Gastroesophageal sphincter (tissue), 4 donors: ENCODE results near the gene KLHL26. TPM values are rescaled to one million over a fixed set of nuclear protein-coding genes. Genes with fewer than 3 reads are reported as not detected.

Experiments
- ATAC-seq: fragments of 150-250 bp; one replicate; pipeline ENCODE4 v1.9.1; 2016; ENCODE audit warnings: mild to moderate bottlenecking, moderate library complexity
- H3K27ac ChIP-seq, 4 donors: fragments of 200-600 bp; sonication (generic) in 3 of 4; 1 replicate in 3 of 4; 2 replicates in 1 of 4; pipeline ENCODE4 v1.5.1; 2016 to 2019
- H3K27me3 ChIP-seq: fragments of 200-600 bp; sonication (generic); one replicate; pipeline ENCODE4 v1.5.1; 2019
- H3K36me3 ChIP-seq, 2 donors: fragments of 200-600 bp; sonication (generic); one replicate each; pipeline ENCODE4 v1.5.1; 2019; ENCODE audit warnings: control low read depth in 1 of 2
- H3K4me1 ChIP-seq, 3 donors: fragments of 200-600 bp; sonication (generic); 1 replicate in 2 of 3; 2 replicates in 1 of 3; pipeline ENCODE4 v1.5.1; 2016 to 2019; ENCODE audit warnings: control low read depth in 2 of 3
- H3K4me3 ChIP-seq, 2 donors: fragments of 200-600 bp; sonication (generic); one replicate each; pipeline ENCODE4 v1.5.1; 2019; ENCODE audit warnings: mild to moderate bottlenecking in 1 of 2, moderate library complexity in 1 of 2
- H3K9me3 ChIP-seq, 3 donors: fragments of 200-600 bp; sonication (generic); one replicate each; pipeline ENCODE4 v1.5.1; 2017 to 2019; ENCODE audit warnings: control low read depth in 2 of 3
- CTCF ChIP-seq, 4 experiments: fragments of 200-600 bp in 2 of 4; fragments of 450-650 bp in 2 of 4; sonication (generic) in 1 of 4; IDR thresholded peaks; one replicate each; pipeline ENCODE4 v1.5.1; 2017 to 2019; ENCODE audit warnings: antibody characterized with exemption in 4 of 4, mild to moderate bottlenecking in 2 of 4, moderate library complexity in 2 of 4
- EP300 ChIP-seq: sonication (generic); formaldehyde crosslinking; IDR thresholded peaks from one replicate; pipeline ENCODE4 v1.6.1; 2017; ENCODE audit warnings: antibody characterized with exemption, mild to moderate bottlenecking
- POLR2A ChIP-seq, 2 donors: fragments of 450-650 bp; IDR thresholded peaks; one replicate each; pipeline ENCODE4 v1.6.1; 2017; ENCODE audit warnings: antibody characterized with exemption in 2 of 2, mild to moderate bottlenecking in 2 of 2, moderate library complexity in 1 of 2
- POLR2AphosphoS5 ChIP-seq: sonication (generic); formaldehyde crosslinking; IDR thresholded peaks from one replicate; pipeline ENCODE4 v1.6.1; 2017; ENCODE audit warnings: antibody characterized with exemption
- WGBS, 2 donors: methylation state at CpG; one replicate each; pipeline ENCODE4 v1.1.5; 2018; ENCODE audit warnings: low coverage in 1 of 2; 5-methylcytosine and 5-hydroxymethylcytosine counted together
- small RNA-seq, 4 donors: library from RNA; depleted of rRNA; stranded (forward); fragments of <200 nt; gene quantifications; one replicate each; pipeline ENCODE3, GENCODE V24; 2016
- total RNA-seq, 4 donors: library from RNA; depleted of rRNA; stranded (reverse); fragments of >200 nt; gene quantifications; one replicate each; pipeline ENCODE4 v1.1.0, GENCODE V29; 2016

The KLHL26 gene
- total RNA-seq, 4 donors from 2014 or later, result 12.9 to 19.0 (median 14.6) TPM

DNA sequence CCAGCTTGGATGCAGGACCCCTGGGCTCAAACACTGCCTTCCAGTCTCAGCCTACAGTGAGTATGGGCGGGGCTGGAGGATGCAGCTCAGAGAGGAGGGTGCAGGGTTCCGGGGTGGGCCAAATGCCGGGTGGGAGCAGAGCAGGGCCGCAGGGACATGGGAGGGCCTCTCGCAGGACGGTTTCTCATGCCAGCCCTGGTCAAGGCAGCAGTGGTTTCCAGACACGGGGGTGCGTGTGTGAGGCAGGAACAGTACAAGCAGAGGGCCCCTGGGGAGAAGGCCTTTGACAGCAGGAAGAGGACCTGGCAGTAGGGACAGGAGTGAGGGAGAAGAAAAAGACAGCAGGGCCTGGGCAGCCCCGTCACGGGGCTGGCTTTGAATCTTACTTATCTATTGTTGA is 80.8 kb downstream of the KLHL26 start:
- H3K4me1 ChIP-seq, result peaks cover 0 to 26% (median 2%) of the 10 kb centered on the region in 3 donors
- no peak overlapping the region for H3K27ac ChIP-seq
- H3K9me3 ChIP-seq, result no peaks in the 10 kb centered on the region
- H3K36me3 ChIP-seq, result peaks cover 0 to 3% of the 10 kb centered on the region in 2 donors
- 62 to 85% methylated on average over 6 to 7 of the region's 10 CpGs for WGBS, 2 donors
- TF ChIP-seq EP300 (no peak), POLR2A (IDR thresholded peaks at IDR 0.05) (no peak), CTCF (IDR thresholded peaks at IDR 0.05) (no peak), POLR2AphosphoS5 (no peak)
- no peak overlapping the region for H3K4me3 ChIP-seq
- ATAC-seq, result no peak
- H3K27me3 ChIP-seq, result no peaks in the 10 kb centered on the region

GRCh38 chr19:18718015-18718526 is 81.2 kb downstream of the KLHL26 start:
- H3K4me1 ChIP-seq, result peaks cover 0 to 21% (median 2%) of the 10 kb centered on the region in 3 donors
- no peaks in the 10 kb centered on the region for H3K27me3 ChIP-seq
- no peaks in the 10 kb centered on the region for H3K9me3 ChIP-seq
- H3K27ac ChIP-seq, result no peak overlapping the region
- 81 to 84% methylated on average over 5 of the region's 5 CpGs for WGBS, 2 donors
- no peak overlapping the region for H3K4me3 ChIP-seq
- TF ChIP-seq CTCF (IDR thresholded peaks at IDR 0.05) (no peak), POLR2A (IDR thresholded peaks at IDR 0.05) (no peak), POLR2AphosphoS5 (no peak), EP300 (no peak)
- peaks cover 0 to 6% of the 10 kb centered on the region in 2 donors for H3K36me3 ChIP-seq
- ATAC-seq, result no peak

DNA sequence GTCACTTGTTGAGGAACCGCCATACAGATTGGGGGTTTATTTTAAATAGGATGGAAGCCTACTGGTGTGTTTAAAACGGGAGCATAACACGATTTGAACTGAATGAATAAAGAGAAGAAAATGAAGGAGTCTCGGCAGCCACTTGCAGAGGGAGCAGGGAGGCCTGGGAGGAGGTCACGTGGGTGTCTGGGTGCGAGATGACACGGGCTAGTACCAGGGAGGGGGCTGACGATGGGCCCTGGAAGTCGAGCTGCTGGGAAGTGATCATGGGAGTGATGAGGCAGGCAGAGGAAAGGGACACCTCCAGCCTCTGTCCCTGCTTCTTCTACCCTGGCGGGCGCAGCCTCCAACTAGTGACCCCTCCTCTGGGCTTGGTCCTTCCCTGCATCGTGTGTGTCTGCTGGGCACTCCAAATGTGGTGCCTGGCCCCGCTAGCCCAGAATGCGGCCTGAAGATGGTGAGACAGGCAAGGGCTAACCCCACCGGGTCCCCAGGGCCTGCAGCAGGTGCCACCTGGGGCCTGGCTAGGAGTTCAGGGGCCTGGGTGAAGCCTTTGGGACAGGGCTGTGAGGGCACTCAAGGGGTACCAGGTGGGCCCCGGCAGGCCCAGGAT is 82.1 kb downstream of the KLHL26 start:
- no peak overlapping the region for H3K27ac ChIP-seq
- H3K4me1 ChIP-seq, result peaks cover 0 to 12% (median 2%) of the 10 kb centered on the region in 3 donors

GRCh38 chr19:18719541-18719940 is 82.7 kb downstream of the KLHL26 start:
- Histone ChIP-seq H3K4me3 (no peak overlapping the region), H3K4me1 (peaks cover 0 to 11% (median 2%) of the 10 kb centered on the region in 3 donors), H3K9me3 (no peaks in the 10 kb centered on the region), H3K36me3 (peaks cover 0 to 6% of the 10 kb centered on the region in 2 donors), H3K27me3 (no peaks in the 10 kb centered on the region), H3K27ac (no peak overlapping the region)
- TF ChIP-seq POLR2AphosphoS5, result no peak
- TF ChIP-seq CTCF (IDR thresholded peaks at IDR 0.05), result no peak
- no peak for TF ChIP-seq EP300
- no peak for TF ChIP-seq POLR2A (IDR thresholded peaks at IDR 0.05)
- WGBS, 2 donors, result no CpG with 5 or more reads among the region's 25 CpGs
- ATAC-seq, result peak; percentile 14

More for the DNA sequence above, 82.1 kb downstream of the KLHL26 start:
- H3K9me3 ChIP-seq, result no peaks in the 10 kb centered on the region
- no peak overlapping the region for H3K4me3 ChIP-seq
- no peak for ATAC-seq
- WGBS, 2 donors, result 66 to 92% methylated on average over 10 to 11 of the region's 16 CpGs
- H3K36me3 ChIP-seq, result peaks cover 0 to 6% of the 10 kb centered on the region in 2 donors
- TF ChIP-seq EP300 (no peak), POLR2A (IDR thresholded peaks at IDR 0.05) (no peak), CTCF (IDR thresholded peaks at IDR 0.05) (no peak), POLR2AphosphoS5 (no peak)
- no peaks in the 10 kb centered on the region for H3K27me3 ChIP-seq

Small RNA genes within 50 kb of the gene (small RNA-seq; reads per million reads assigned to genes)
- 0 reads per million in 4 donors for gene RN7SL155P

Other genes starting within 250 kb of the KLHL26 start
- 10 to 100 TPM in 1 of 4 donors, 1 to 10 TPM in 3; 1.9 to 19.0 (median 4.8) TPM for gene LRRC25, start 239.4 kb upstream of the KLHL26 start, total RNA-seq
- gene SSBP4, start 217.6 kb upstream of the KLHL26 start, total RNA-seq, result 10 to 100 TPM; 58.4 to 76.2 (median 61.3) TPM
- gene ISYNA1, start 198.9 kb upstream of the KLHL26 start, total RNA-seq, result 10 to 100 TPM; 15.2 to 31.6 (median 19.8) TPM
- 10 to 100 TPM; 12.5 to 19.0 (median 14.7) TPM for gene ELL, start 115.0 kb upstream of the KLHL26 start, total RNA-seq
- 100 to 1,000 TPM; 408 to 436 (median 418) TPM for gene FKBP8, start 93.5 kb upstream of the KLHL26 start, total RNA-seq
- gene KXD1, start 79.2 kb upstream of the KLHL26 start, total RNA-seq, result 100 to 1,000 TPM; 130 to 137 (median 135) TPM
- gene UBA52, start 65.2 kb upstream of the KLHL26 start, total RNA-seq, result 100 to 1,000 TPM; 371 to 644 (median 574) TPM
- gene REX1BD, start 48.2 kb upstream of the KLHL26 start, total RNA-seq, result 10 to 100 TPM; 64.8 to 72.6 (median 68.6) TPM
- 10 to 100 TPM; 10.9 to 67.4 (median 42.7) TPM for gene CRLF1, start 30.2 kb upstream of the KLHL26 start, total RNA-seq
- 1 to 10 TPM in 3 of 4 donors, under 1 TPM in 1; 0.96 to 4.0 (median 2.0) TPM for gene TMEM59L, start 24.2 kb upstream of the KLHL26 start, total RNA-seq
- 1 to 10 TPM; 3.8 to 8.9 (median 6.3) TPM for gene CRTC1, start 46.7 kb downstream of the KLHL26 start, total RNA-seq
- 1 to 10 TPM in 1 of 4 donors, under 1 TPM in 3; 0.40 to 4.4 (median 0.50) TPM for gene COMP, start 154.3 kb downstream of the KLHL26 start, total RNA-seq
- gene UPF1, start 194.9 kb downstream of the KLHL26 start, total RNA-seq, result 10 to 100 TPM; 53.6 to 92.2 (median 59.9) TPM